ENCODE data around the gene FOXD1. TPM values are rescaled to one million over a fixed set of nuclear protein-coding genes. Genes with fewer than 3 reads are reported as not detected.

FOXD1 gene
- polyA plus RNA-seq, 1 donor from 2014 or later = not detected

GRCh38 chr5:73434907-73435306 is 13.7 kb downstream of the FOXD1 start:
- Histone ChIP-seq H3K9me2 (ENCODE audit: insufficient read depth, low read length) (no peaks in the 10 kb centered on the region), H3K36me3 (ENCODE audit: insufficient read depth, low read length) (no peaks in the 10 kb centered on the region), H3K4me2 (ENCODE audit: low read length) (no peak overlapping the region), H3K27ac (ENCODE audit: low read length) (no peak overlapping the region), H3K9ac (ENCODE audit: low read length) (no peak overlapping the region), H3K4me3 (ENCODE audit: low read length) (no peak overlapping the region), H4K20me1 (ENCODE audit: insufficient read depth) (no peaks in the 10 kb centered on the region), H2AFZ (ENCODE audit: low read depth, low read length) (no peak overlapping the region), H3K9me3 (ENCODE audit: low read length) (no peaks in the 10 kb centered on the region), H3K27me3 (ENCODE audit: insufficient read depth, low read depth, low read length) (peaks cover 98% of the 10 kb centered on the region), H3F3A (ENCODE audit: insufficient read depth, low read length, poor library complexity, severe bottlenecking) (no peaks in the 10 kb centered on the region), H3K79me2 (replicated peaks; ENCODE audit: insufficient read depth, low read length) (no peaks in the 10 kb centered on the region)
- no peak for TF ChIP-seq POLR2AphosphoS5 (IDR thresholded peaks at IDR 0.05)
- TF ChIP-seq RAD21 (conservative IDR thresholded peaks at IDR 0.05) = no peak
- no peak for TF ChIP-seq CTCF (IDR thresholded peaks at IDR 0.05; ENCODE audit: poor library complexity, severe bottlenecking)
- TF ChIP-seq MXI1 (conservative IDR thresholded peaks at IDR 0.05; ENCODE audit: poor library complexity, severe bottlenecking) = no peak

GRCh38 chr5:73434461-73434860 is 14.1 kb downstream of the FOXD1 start:
- Histone ChIP-seq H3K9ac (ENCODE audit: low read length) (no peak overlapping the region), H3K9me2 (ENCODE audit: insufficient read depth, low read length) (no peaks in the 10 kb centered on the region), H3K4me3 (ENCODE audit: low read length) (no peak overlapping the region), H3F3A (ENCODE audit: insufficient read depth, low read length, poor library complexity, severe bottlenecking) (no peaks in the 10 kb centered on the region), H3K27ac (ENCODE audit: low read length) (no peak overlapping the region), H3K4me2 (ENCODE audit: low read length) (no peak overlapping the region), H4K20me1 (ENCODE audit: insufficient read depth) (no peaks in the 10 kb centered on the region), H3K9me3 (ENCODE audit: low read length) (no peaks in the 10 kb centered on the region), H2AFZ (ENCODE audit: low read depth, low read length) (no peak overlapping the region), H3K27me3 (ENCODE audit: insufficient read depth, low read depth, low read length) (peaks cover 99% of the 10 kb centered on the region), H3K36me3 (ENCODE audit: insufficient read depth, low read length) (no peaks in the 10 kb centered on the region), H3K79me2 (replicated peaks; ENCODE audit: insufficient read depth, low read length) (no peaks in the 10 kb centered on the region)
- TF ChIP-seq SMC3 (conservative IDR thresholded peaks at IDR 0.05; ENCODE audit: poor library complexity) (no peak), POLR2AphosphoS5 (IDR thresholded peaks at IDR 0.05) (no peak), RAD21 (conservative IDR thresholded peaks at IDR 0.05) (no peak), EZH2 (IDR thresholded peaks at IDR 0.05; ENCODE audit: borderline replicate concordance, insufficient read depth, low read length, poor library complexity, severe bottlenecking) (no peak), EP300 (conservative IDR thresholded peaks at IDR 0.05; ENCODE audit: poor library complexity, severe bottlenecking) (no peak), CTCF (IDR thresholded peaks at IDR 0.05; ENCODE audit: poor library complexity, severe bottlenecking) (no peak), REST (IDR thresholded peaks at IDR 0.05; ENCODE audit: borderline replicate concordance) (no peak), MXI1 (conservative IDR thresholded peaks at IDR 0.05; ENCODE audit: poor library complexity, severe bottlenecking) (no peak), TAF1 (IDR thresholded peaks at IDR 0.05; ENCODE audit: low read depth) (no peak)

Data from neural cell (in vitro differentiated cells).